Neural cell (in vitro differentiated cells): ENCODE measurements around the gene ARHGAP4. TPM values are rescaled to one million over a fixed set of nuclear protein-coding genes. Genes with fewer than 3 reads are reported as not detected.

Experiments
- H2AFZ ChIP-seq: fragments of 200-600, 300-800 bp; sonication (generic), shearing (Covaris generic); 2 replicates; pipeline ENCODE4 v1.6.0; 2014; ENCODE audit warnings: low read depth, mild to moderate bottlenecking, antibody characterized with exemption, low read length, moderate library complexity
- H3F3A ChIP-seq: fragments of 200-600 bp; shearing (Covaris generic); 2 replicates; pipeline ENCODE4 v1.6.1; 2016; ENCODE audit warnings: mild to moderate bottlenecking, moderate library complexity, mixed read lengths, antibody characterized with exemption, low read length; ENCODE audit not compliant: insufficient read depth, poor library complexity, severe bottlenecking
- H3K27ac ChIP-seq: fragments of 200-600, 300-800 bp; sonication (generic), shearing (Covaris generic); 2 replicates; pipeline ENCODE4 v1.5.1; 2014; ENCODE audit warnings: mild to moderate bottlenecking, low read length, moderate library complexity
- H3K27me3 ChIP-seq: fragments of 300-800, 200-600 bp; sonication (generic), shearing (Covaris generic); 2 replicates; pipeline ENCODE4 v1.6.0; 2014; ENCODE audit warnings: mild to moderate bottlenecking, low read depth, low read length, moderate library complexity; ENCODE audit not compliant: insufficient read depth
- H3K36me3 ChIP-seq: fragments of 300-800, 200-600 bp; sonication (generic), shearing (Covaris generic); 2 replicates; pipeline ENCODE4 v1.5.1; 2014; ENCODE audit warnings: mild to moderate bottlenecking, antibody characterized with exemption, low read length, moderate library complexity; ENCODE audit not compliant: insufficient read depth
- H3K4me2 ChIP-seq: fragments of 300-800, 200-600 bp; sonication (generic), shearing (Covaris generic); 2 replicates; pipeline ENCODE4 v1.6.0; 2014; ENCODE audit warnings: mild to moderate bottlenecking, low read length
- H3K4me3 ChIP-seq: fragments of 300-800, 200-600 bp; sonication (generic), shearing (Covaris generic); 2 replicates; pipeline ENCODE4 v1.5.1; 2014; ENCODE audit warnings: mild to moderate bottlenecking, low read length, moderate library complexity
- H3K79me2 ChIP-seq: fragments of 200-600 bp; shearing (Covaris generic); replicated peaks from 2 replicates; pipeline ENCODE4 v1.6.0; 2014; ENCODE audit warnings: mild to moderate bottlenecking, low read length, moderate library complexity; ENCODE audit not compliant: insufficient read depth
- H3K9ac ChIP-seq: fragments of 300-800, 200-600 bp; sonication (generic), shearing (Covaris generic); 2 replicates; pipeline ENCODE4 v1.6.1; 2016; ENCODE audit warnings: mild to moderate bottlenecking, low read length, mixed read lengths
- H3K9me2 ChIP-seq: fragments of 200-600 bp; shearing (Covaris generic); 2 replicates; pipeline ENCODE4 v1.6.1; 2016; ENCODE audit warnings: mild to moderate bottlenecking, low read length, mixed read lengths; ENCODE audit not compliant: insufficient read depth
- H3K9me3 ChIP-seq: fragments of 200-600, 300-800 bp; sonication (generic), shearing (Covaris generic); 2 replicates; pipeline ENCODE4 v1.6.1; 2016; ENCODE audit warnings: mild to moderate bottlenecking, mixed run types, low read length, moderate library complexity, mixed read lengths
- H4K20me1 ChIP-seq: fragments of 200-600 bp; shearing (Covaris generic); 2 replicates; pipeline ENCODE4 v1.6.1; 2016; ENCODE audit warnings: mild to moderate bottlenecking, mixed run types; ENCODE audit not compliant: insufficient read depth
- CTCF ChIP-seq: fragments of 450-650 bp; IDR thresholded peaks from 2 replicates; pipeline ENCODE4 v1.5.1; 2014; ENCODE audit warnings: antibody characterized with exemption, mild to moderate bottlenecking, moderate library complexity; ENCODE audit not compliant: poor library complexity, severe bottlenecking
- EP300 ChIP-seq: fragments of 450-650 bp; conservative IDR thresholded peaks from 2 replicates; pipeline ENCODE4 v1.6.1; 2014; ENCODE audit warnings: antibody characterized with exemption, mild to moderate bottlenecking, moderate library complexity; ENCODE audit not compliant: poor library complexity, severe bottlenecking
- EZH2 ChIP-seq: fragments of 200-600, 300-800 bp; shearing (Covaris generic), sonication (generic); IDR thresholded peaks from 2 replicates; pipeline ENCODE4 v1.6.1; 2014; ENCODE audit warnings: antibody characterized with exemption, low read length, borderline replicate concordance, mild to moderate bottlenecking; ENCODE audit not compliant: insufficient read depth, poor library complexity, severe bottlenecking
- MXI1 ChIP-seq: fragments of 450-650 bp; conservative IDR thresholded peaks from 2 replicates; pipeline ENCODE4 v1.6.1; 2014; ENCODE audit warnings: antibody characterized with exemption, mild to moderate bottlenecking; ENCODE audit not compliant: poor library complexity, severe bottlenecking
- POLR2AphosphoS5 ChIP-seq: IDR thresholded peaks from 2 replicates; pipeline ENCODE4 v1.6.1; 2012
- RAD21 ChIP-seq: fragments of 450-650 bp; conservative IDR thresholded peaks from 2 replicates; pipeline ENCODE4 v1.6.1; 2014; ENCODE audit warnings: antibody characterized with exemption, mild to moderate bottlenecking, moderate library complexity
- REST ChIP-seq: IDR thresholded peaks from 2 replicates; pipeline ENCODE4 v1.6.1; 2012; ENCODE audit warnings: borderline replicate concordance
- SMC3 ChIP-seq: fragments of 450-650 bp; conservative IDR thresholded peaks from 2 replicates; pipeline ENCODE4 v1.6.1; 2014; ENCODE audit warnings: antibody characterized with exemption, mild to moderate bottlenecking, moderate library complexity; ENCODE audit not compliant: poor library complexity
- TAF1 ChIP-seq: IDR thresholded peaks from 2 replicates; pipeline ENCODE4 v1.6.1; 2012; ENCODE audit warnings: low read depth
- polyA plus RNA-seq: library from polyadenylated mRNA; depleted of rRNA; stranded (reverse); fragments of >200 nt; gene quantifications from 2 replicates; pipeline ENCODE4 v1.2.3, GENCODE V29; 2014

The ARHGAP4 gene
- polyA plus RNA-seq, 1 donor from 2014 or later, result 11.2 TPM

- peak overlapping the region; percentile 91 for H3K27ac ChIP-seq
These were observed 54.6 kb downstream of the ARHGAP4 start for GRCh38 chrX:153871451-153871850.

GRCh38 chrX:153870791-153871360, 55.2 kb downstream of the ARHGAP4 start:
- peak overlapping the region; percentile 44 for H3K9ac ChIP-seq
- TF ChIP-seq EZH2 (no peak), REST (no peak), MXI1 (no peak), SMC3 (no peak), CTCF (no peak)

More at GRCh38 chrX:153871451-153871850, 54.6 kb downstream of the ARHGAP4 start:
- Histone ChIP-seq H2AFZ (no peak overlapping the region), H3K4me2 (no peak overlapping the region), H3K27me3 (no peaks in the 10 kb centered on the region), H3K9me2 (no peaks in the 10 kb centered on the region), H4K20me1 (no peaks in the 10 kb centered on the region), H3K79me2 (peaks cover 31% of the 10 kb centered on the region), H3K9me3 (no peaks in the 10 kb centered on the region), H3K36me3 (no peaks in the 10 kb centered on the region), H3K9ac (peak overlapping the region; percentile 71), H3F3A (no peaks in the 10 kb centered on the region), H3K4me3 (peak overlapping the region; percentile 39)
- TF ChIP-seq EP300 (peak; percentile 87), MXI1 (peak; percentile 67), POLR2AphosphoS5 (peak; percentile 55), CTCF (no peak), REST (peak; percentile 86), SMC3 (peak; percentile 59), EZH2 (no peak), TAF1 (no peak), RAD21 (peak; percentile 40)

More at GRCh38 chrX:153870791-153871360, 55.2 kb downstream of the ARHGAP4 start:
- Histone ChIP-seq H3K4me2 (no peak overlapping the region), H4K20me1 (no peaks in the 10 kb centered on the region), H3K9me3 (no peaks in the 10 kb centered on the region), H3K36me3 (no peaks in the 10 kb centered on the region), H3K27ac (peak overlapping the region; percentile 91), H3K27me3 (no peaks in the 10 kb centered on the region), H3K79me2 (peaks cover 26% of the 10 kb centered on the region), H3F3A (no peaks in the 10 kb centered on the region), H3K4me3 (peak overlapping the region; percentile 39), H3K9me2 (no peaks in the 10 kb centered on the region), H2AFZ (no peak overlapping the region)
